H1 (cell line): ENCODE data around the gene MKRN1. TPM values are rescaled to one million over a fixed set of nuclear protein-coding genes. Genes with fewer than 3 reads are reported as not detected.

Experiments
- CTCF ChIA-PET: fragments of 300-600 bp; sonication (Branson Sonifier 250); formaldehyde crosslinking; loops from one replicate; lab custom pipeline; 2021; ENCODE audit not compliant: partially characterized antibody; lab: Charles Lee
- POLR2A ChIA-PET: fragments of 300-600 bp; sonication (Branson Sonifier 250); formaldehyde crosslinking; loops from one replicate; lab custom pipeline; 2021; ENCODE audit warnings: inconsistent platforms; ENCODE audit not compliant: partially characterized antibody; lab: Charles Lee
- DNase-seq, 2 experiments: peaks; one replicate each; pipeline versions ENCODE4 v3.0.0 to v3.0.0-alpha.2; 2010 to 2022; ENCODE audit warnings: low spot score in 2 of 2, low read depth in 1 of 2, mixed read lengths in 1 of 2
- FAIRE-seq: peaks from 2 replicates; lab custom pipeline; 2011; peaks lifted over from hg19 to GRCh38; lab: Jason Lieb, UNC
- H2AFZ ChIP-seq: 2 replicates; pipeline ENCODE4 v1.8.1; 2012; ENCODE audit warnings: low read length, inconsistent platforms
- H2AK5ac ChIP-seq: 2 replicates; pipeline ENCODE4 v1.6.1; 2013; ENCODE audit warnings: low read depth, low read length
- H2BK120ac ChIP-seq: replicated peaks from 2 replicates; pipeline ENCODE3; 2013; ENCODE audit warnings: low read depth, low read length, inconsistent platforms
- H2BK12ac ChIP-seq: 2 replicates; pipeline ENCODE4 v1.6.1; 2013; ENCODE audit warnings: low read depth, low read length
- H2BK15ac ChIP-seq: 2 replicates; pipeline ENCODE4 v1.6.1; 2013; ENCODE audit warnings: low read length
- H2BK20ac ChIP-seq: 2 replicates; pipeline ENCODE4 v1.6.1; 2013; ENCODE audit warnings: low read length
- H2BK5ac ChIP-seq: 2 replicates; pipeline ENCODE4 v1.6.1; 2013; ENCODE audit warnings: low read depth, low read length
- H3K14ac ChIP-seq: 2 replicates; pipeline ENCODE4 v1.6.1; 2013; ENCODE audit warnings: inconsistent platforms; ENCODE audit not compliant: insufficient read length
- H3K18ac ChIP-seq: 2 replicates; pipeline ENCODE4 v1.6.1; 2013; ENCODE audit warnings: low read length; ENCODE audit errors: extremely low read depth
- H3K23ac ChIP-seq: 2 replicates; pipeline ENCODE4 v1.6.1; 2013; ENCODE audit warnings: inconsistent platforms; ENCODE audit not compliant: insufficient read length
- H3K23me2 ChIP-seq: 2 replicates; pipeline ENCODE4 v1.6.1; 2013; ENCODE audit warnings: low read depth, low read length
- H3K27ac ChIP-seq: 2 replicates; pipeline ENCODE4 v1.6.1; 2011; ENCODE audit warnings: low read depth, low read length, inconsistent platforms
- H3K27me3 ChIP-seq, 4 experiments: replicated peaks in 1 of 4; 1 replicate in 1 of 4; 2 replicates in 3 of 4; pipeline versions ENCODE4 v1.6.1 to v1.8.1; 2011 to 2013; ENCODE audit warnings: low read length in 3 of 4, mild to moderate bottlenecking in 3 of 4, inconsistent platforms in 2 of 4, mixed read lengths in 2 of 4, moderate library complexity in 1 of 4; ENCODE audit not compliant: control insufficient read depth in 3 of 4, insufficient read depth in 3 of 4; ENCODE audit errors: extremely low read depth in 1 of 4
- H3K36me3 ChIP-seq, 4 experiments: 2 replicates each; pipeline versions ENCODE4 v1.6.1 to v1.8.1; 2011 to 2013; ENCODE audit warnings: mild to moderate bottlenecking in 4 of 4, low read length in 3 of 4, moderate library complexity in 2 of 4, control low read depth in 1 of 4, inconsistent platforms in 1 of 4; ENCODE audit not compliant: insufficient read depth in 4 of 4, control insufficient read depth in 2 of 4
- H3K4ac ChIP-seq: replicated peaks from 2 replicates; pipeline ENCODE3; 2013; ENCODE audit warnings: low read length, low read depth, mixed read lengths, inconsistent platforms; ENCODE audit not compliant: insufficient read length
- H3K4me1 ChIP-seq, 4 experiments: replicated peaks in 1 of 4; 1 replicate in 1 of 4; 2 replicates in 3 of 4; pipeline versions ENCODE4 v1.6.1 to v1.8.1; 2011 to 2013; ENCODE audit warnings: low read length in 3 of 4, inconsistent platforms in 2 of 4, mixed read lengths in 1 of 4; ENCODE audit not compliant: insufficient read depth in 4 of 4, control insufficient read depth in 3 of 4
- H3K4me2 ChIP-seq, 2 experiments: 2 replicates each; pipeline versions ENCODE4 v1.6.1 to v1.8.1; 2011 to 2013; ENCODE audit warnings: low read depth in 2 of 2, low read length in 2 of 2, control low read depth in 1 of 2, inconsistent platforms in 1 of 2, mild to moderate bottlenecking in 1 of 2; ENCODE audit not compliant: insufficient read depth in 1 of 2
- H3K4me3 ChIP-seq, 4 experiments: fragments of 200-600, 300-600 bp in 1 of 4; sonication (generic), shearing (Covaris generic), sonication (Bioruptor Twin) in 1 of 4; 2 replicates each; pipeline versions ENCODE4 v1.5.1 to v1.8.1; 2011 to 2016; ENCODE audit warnings: low read length in 4 of 4, low read depth in 3 of 4, control low read depth in 2 of 4, inconsistent platforms in 2 of 4, mild to moderate bottlenecking in 2 of 4, mixed read lengths in 1 of 4, moderate library complexity in 1 of 4; ENCODE audit not compliant: insufficient read depth in 2 of 4; ENCODE audit errors: extremely low read depth in 1 of 4
- H3K56ac ChIP-seq: replicated peaks from 2 replicates; pipeline ENCODE3; 2013; ENCODE audit warnings: low read depth, mild to moderate bottlenecking, mixed read lengths, low read length, inconsistent platforms; ENCODE audit not compliant: insufficient read length
- H3K79me1 ChIP-seq: 2 replicates; pipeline ENCODE4 v1.6.1; 2013; ENCODE audit warnings: low read depth, low read length, control low read depth
- H3K79me2 ChIP-seq, 2 experiments: 2 replicates each; pipeline versions ENCODE4 v1.6.1 to v1.8.1; 2012 to 2013; ENCODE audit warnings: low read length in 2 of 2, mild to moderate bottlenecking in 2 of 2, inconsistent platforms in 1 of 2; ENCODE audit not compliant: insufficient read depth in 2 of 2, control insufficient read depth in 1 of 2
- H3K9ac ChIP-seq, 4 experiments: replicated peaks in 1 of 4; 1 replicate in 1 of 4; 2 replicates in 3 of 4; pipeline versions ENCODE4 v1.6.1 to v1.8.1; 2011 to 2013; ENCODE audit warnings: low read depth in 3 of 4, low read length in 3 of 4, control low read depth in 2 of 4, mild to moderate bottlenecking in 2 of 4, moderate library complexity in 2 of 4, inconsistent platforms in 1 of 4; ENCODE audit errors: extremely low read depth in 1 of 4
- H3K9me3 ChIP-seq, 2 experiments: 2 replicates each; pipeline versions ENCODE4 v1.6.1 to v1.8.1; 2012 to 2013; ENCODE audit warnings: mild to moderate bottlenecking in 2 of 2, moderate library complexity in 2 of 2, control low read depth in 1 of 2, inconsistent platforms in 1 of 2, low read depth in 1 of 2, low read length in 1 of 2, mixed read lengths in 1 of 2; ENCODE audit not compliant: insufficient read depth in 2 of 2
- H4K20me1 ChIP-seq, 2 experiments: replicated peaks in 1 of 2; 2 replicates each; pipeline versions ENCODE3 to v1.8.1; 2011 to 2013; ENCODE audit warnings: inconsistent platforms in 2 of 2, low read length in 2 of 2, mild to moderate bottlenecking in 1 of 2; ENCODE audit not compliant: insufficient read depth in 2 of 2, control insufficient read depth in 1 of 2
- H4K5ac ChIP-seq: 2 replicates; pipeline ENCODE4 v1.6.1; 2013; ENCODE audit warnings: low read length, low read depth, mixed read lengths, inconsistent platforms; ENCODE audit not compliant: insufficient read length
- H4K8ac ChIP-seq: 2 replicates; pipeline ENCODE4 v1.8.0; 2013; ENCODE audit warnings: mild to moderate bottlenecking, moderate library complexity, low read length, inconsistent platforms; ENCODE audit not compliant: insufficient read depth; ENCODE audit errors: extremely low read depth
- H4K91ac ChIP-seq: replicated peaks from 2 replicates; pipeline ENCODE3; 2013; ENCODE audit warnings: low read length, mixed read lengths, inconsistent platforms; ENCODE audit not compliant: insufficient read length
- BACH1 ChIP-seq: IDR thresholded peaks from 2 replicates; pipeline ENCODE4 v1.6.1; 2012; ENCODE audit warnings: low read length, improper control_type of control experiment
- NANOG ChIP-seq: IDR thresholded peaks from 2 replicates; pipeline ENCODE4 v1.6.1; 2011; ENCODE audit warnings: low read length, low read depth, mild to moderate bottlenecking, inconsistent platforms; ENCODE audit not compliant: insufficient read depth, poor library complexity, severe bottlenecking
- SIRT6 ChIP-seq: IDR thresholded peaks from one replicate; pipeline ENCODE4 v1.7.1; 2012; ENCODE audit warnings: low read length, inconsistent platforms
- TAF7 ChIP-seq: optimal IDR thresholded peaks from 2 replicates; pipeline ENCODE3; 2011; ENCODE audit warnings: low read depth, mild to moderate bottlenecking, inconsistent platforms, low read length, moderate library complexity, borderline replicate concordance
- TCF12 ChIP-seq: IDR thresholded peaks from 2 replicates; pipeline ENCODE4 v1.6.1; 2011; ENCODE audit warnings: low read depth, mild to moderate bottlenecking, low read length
- USF2 ChIP-seq: IDR thresholded peaks from 2 replicates; pipeline ENCODE4 v1.6.1; 2011; ENCODE audit warnings: low read length, improper control_type of control experiment
- WGBS, 2 experiments: shearing (Covaris generic) in 1 of 2; methylation state at CpG; one replicate each; pipeline versions ENCODE4 v1.1.6 to v1.1.7; 2013 to 2015; ENCODE audit warnings: low lambda C conversion rate in 2 of 2, mixed read lengths in 2 of 2, inconsistent platforms in 1 of 2, low coverage in 1 of 2, missing lambda C conversion rate in 1 of 2; ENCODE audit not compliant: insufficient replicate concordance in 2 of 2, insufficient coverage in 1 of 2, insufficient read length in 1 of 2; ENCODE audit errors: extremely low coverage in 1 of 2, missing lambda C conversion rate in 1 of 2; 5-methylcytosine and 5-hydroxymethylcytosine counted together
- polyA plus RNA-seq, 7 experiments: library from polyadenylated mRNA; depleted of rRNA in 3 of 7; stranded (reverse) in 5 of 7; unstranded in 2 of 7; fragments of >200 nt in 5 of 7; fragments of 200-250 nt in 2 of 7; gene quantifications; 1 replicate in 5 of 7; 2 replicates in 1 of 7; 4 replicates in 1 of 7; pipeline versions ENCODE4 v1.2.1 to v1.2.3, GENCODE V29; 2011 to 2013; ENCODE audit warnings: missing spikeins in 2 of 7, mixed read lengths in 2 of 7
- total RNA-seq: library from RNA; stranded (reverse); fragmentation: NEBNext Ultra II Directional; extraction: Animal tissue kit (Norgen Biotek cat#: 25700); gene quantifications from 2 replicates; pipeline ENCODE4 v1.2.1, GENCODE V29; 2021

MKRN1 gene
- total and polyA plus RNA-seq, 2 of the 8 experiments (the other 6 are each of a cell fraction or from before 2014, with no cell fraction given), result 46.2 to 99.6 TPM

- H3K36me3 ChIP-seq, result peaks cover 13 to 68% (median 19%) of the 10 kb centered on the region in 4 experiments
- H2AFZ ChIP-seq, result no peak overlapping the region
- ChIA-PET CTCF (interaction anchor here (0.9 to 5.2 kb wide), 5 partner anchors 12 to 73 kb away, joined by 3 to 27 read pairs (median 3); no protein-coding TSS in a partner anchor), POLR2A (interaction anchor here (1.1 to 1.5 kb wide), 2 partner anchors 10 to 22 kb away, joined by 4 to 5 read pairs; no protein-coding TSS in a partner anchor)
- FAIRE-seq (no peak), DNase-seq (no peak)
- no peaks in the 10 kb centered on the region for H3K27me3 ChIP-seq
- H4K8ac ChIP-seq, result no peak overlapping the region
- peak overlapping the region; percentile 75; the same call in 1 of the 2 replicates for H2BK5ac ChIP-seq
- peaks cover 0 to 40% of the 10 kb centered on the region in 2 experiments; a peak in 2 of 4 replicates for H3K79me2 ChIP-seq
- peak overlapping the region; percentile 80; the same call in 1 of the 2 replicates for H3K18ac ChIP-seq
- H2AK5ac ChIP-seq, result 0 out of 2 replicates have a peak overlapping the region, but pooled peaks have one; percentile 32
- 0 out of 2 replicates have a peak overlapping the region, but pooled peaks have one; percentile 30 for H2BK12ac ChIP-seq
- peak overlapping the region in 1 of 4 experiments; percentile 5; a peak in 1 of 8 replicates for H3K4me3 ChIP-seq
- H3K9ac ChIP-seq, result no peak overlapping the region
- WGBS, 2 experiments, result 92% methylated on average over 9 of the region's 9 CpGs; no CpG with 5 or more reads in 1 of the 2 experiments
- peak overlapping the region; percentile 32; the same call in 1 of the 2 replicates for H3K27ac ChIP-seq
- H3K4ac ChIP-seq, result no peak overlapping the region
- H3K9me3 ChIP-seq, result no peaks in the 10 kb centered on the region
- no peak overlapping the region for H4K5ac ChIP-seq
- no peaks in the 10 kb centered on the region for H3K23me2 ChIP-seq
- peaks cover 7 to 25% (median 19%) of the 10 kb centered on the region in 4 experiments; a peak in 6 of 7 replicates for H3K4me1 ChIP-seq
- H4K20me1 ChIP-seq, result peaks cover 0 to 2% of the 10 kb centered on the region in 2 experiments
- 0 out of 2 replicates have a peak, but pooled peaks cover 3% of the 10 kb centered on the region for H3K79me1 ChIP-seq
- H2BK15ac ChIP-seq, result peak overlapping the region; percentile 100
- no peak overlapping the region for H3K23ac ChIP-seq
- H3K14ac ChIP-seq, result no peak overlapping the region
- H2BK120ac ChIP-seq, result no peak overlapping the region
- H4K91ac ChIP-seq, result no peak overlapping the region
- 0 out of 2 replicates have a peak overlapping the region, but pooled peaks have one; percentile 55 for H2BK20ac ChIP-seq
- peak overlapping the region in 1 of 2 experiments; percentile 3; a peak in 2 of 4 replicates for H3K4me2 ChIP-seq
- TF ChIP-seq BACH1 (no peak), SIRT6 (no peak), NANOG (no peak), TCF12 (no peak), TAF7 (no peak), USF2 (no peak)
- no peak overlapping the region for H3K56ac ChIP-seq
These were observed 22.7 kb downstream of the MKRN1 start for GRCh38 chr7:140456551-140457051.
